ENCODE results near the gene PCDH9. TPM values are rescaled to one million over a fixed set of nuclear protein-coding genes. Genes with fewer than 3 reads are reported as not detected.

Gene PCDH9
- total and polyA plus RNA-seq, 9 donors: 0.18 to 6.5 (median 1.3) TPM

GRCh38 chr13:67148161-67148571 lies 82.0 kb downstream of the PCDH9 start:
- 46 to 50% (median 48%) methylated on average over 2 of the region's 2 CpGs for WGBS, 3 donors
- Histone ChIP-seq H3K4me3 (no peak overlapping the region), H3K36me3 (no peaks in the 10 kb centered on the region), H3K27me3 (no peaks in the 10 kb centered on the region), H3K9me3 (no peaks in the 10 kb centered on the region), H3K27ac (no peak overlapping the region), H3K4me1 (ENCODE audit: insufficient read depth) (no peaks in the 10 kb centered on the region)
- TF ChIP-seq CTCF (IDR thresholded peaks at IDR 0.05) (no peak), EP300 (IDR thresholded peaks at IDR 0.05) (no peak), POLR2A (IDR thresholded peaks at IDR 0.05) (no peak)
- no peak for DNase-seq
- intact Hi-C loops (cut with DNase I): no loop called here

GRCh38 chr13:67147342-67148133 lies 82.6 kb downstream of the PCDH9 start:
- H3K27ac ChIP-seq: no peak overlapping the region
- H3K4me3 ChIP-seq: no peak overlapping the region

GRCh38 chr13:67146523-67147130 lies 83.5 kb downstream of the PCDH9 start:
- Histone ChIP-seq H3K36me3 (no peaks in the 10 kb centered on the region), H3K4me1 (ENCODE audit: insufficient read depth) (no peaks in the 10 kb centered on the region), H3K9me3 (no peaks in the 10 kb centered on the region), H3K4me3 (no peak overlapping the region), H3K27ac (no peak overlapping the region), H3K27me3 (no peaks in the 10 kb centered on the region)
- no peak for TF ChIP-seq EP300 (IDR thresholded peaks at IDR 0.05)
- TF ChIP-seq CTCF (IDR thresholded peaks at IDR 0.05): no peak
- TF ChIP-seq POLR2A (IDR thresholded peaks at IDR 0.05): no peak
- intact Hi-C loops (cut with DNase I): no loop called here
- 5 to 40% (median 17%) methylated on average over 4 of the region's 4 CpGs for WGBS, 3 donors
- no peak for DNase-seq

More at GRCh38 chr13:67147342-67148133, 82.6 kb downstream of the PCDH9 start:
- Histone ChIP-seq H3K4me1 (ENCODE audit: insufficient read depth) (no peaks in the 10 kb centered on the region), H3K27me3 (no peaks in the 10 kb centered on the region), H3K36me3 (no peaks in the 10 kb centered on the region), H3K9me3 (no peaks in the 10 kb centered on the region)
- TF ChIP-seq EP300 (IDR thresholded peaks at IDR 0.05) (no peak), CTCF (IDR thresholded peaks at IDR 0.05) (no peak), POLR2A (IDR thresholded peaks at IDR 0.05) (no peak)
- DNase-seq: no peak
- WGBS, 3 donors: 13 to 26% (median 14%) methylated on average over 6 of the region's 6 CpGs
- intact Hi-C loops (cut with DNase I): no loop called here

GRCh38 chr13:67145950-67146349 lies 84.2 kb downstream of the PCDH9 start:
- H3K4me1 ChIP-seq (ENCODE audit: insufficient read depth): no peaks in the 10 kb centered on the region
- WGBS, 3 donors: 36 to 69% (median 63%) methylated on average over 1 of the region's 1 CpG
- TF ChIP-seq POLR2A (IDR thresholded peaks at IDR 0.05) (no peak), CTCF (IDR thresholded peaks at IDR 0.05) (no peak), EP300 (IDR thresholded peaks at IDR 0.05) (no peak)
- no peaks in the 10 kb centered on the region for H3K27me3 ChIP-seq
- H3K36me3 ChIP-seq: no peaks in the 10 kb centered on the region
- no peak overlapping the region for H3K27ac ChIP-seq
- no peaks in the 10 kb centered on the region for H3K9me3 ChIP-seq
- DNase-seq: no peak
- no peak overlapping the region for H3K4me3 ChIP-seq
- intact Hi-C loops (cut with DNase I): no loop called here
